SK-N-SH (cell line): ENCODE results near the gene COMMD7. TPM values are rescaled to one million over a fixed set of nuclear protein-coding genes. Genes with fewer than 3 reads are reported as not detected.

Experiments used
- CTCF ChIA-PET: fragments of 300-600, 350-600 bp; formaldehyde crosslinking; extraction: SDS; loops from one replicate; lab custom pipeline; 2021; lab: Yijun Ruan, JAX
- POLR2A ChIA-PET: fragments of 350-600 bp; sonication (Branson Sonifier 250); formaldehyde crosslinking; extraction: SDS; loops from one replicate; lab custom pipeline; 2020; ENCODE audit warnings: antibody characterized with exemption, inconsistent platforms; lab: Yijun Ruan, JAX
- DNase-seq: peaks from one replicate; pipeline ENCODE4 v3.0.0; 2012
- H2AFZ ChIP-seq: fragments of 200-600 bp; sonication (generic); 2 replicates; pipeline ENCODE4 v1.8.1; 2016; ENCODE audit warnings: antibody characterized with exemption, mild to moderate bottlenecking, low read depth
- H3F3A ChIP-seq: fragments of 200-600 bp; sonication (generic); replicated peaks from 2 replicates; pipeline ENCODE3; 2016; ENCODE audit warnings: antibody characterized with exemption, mild to moderate bottlenecking; ENCODE audit not compliant: insufficient read depth
- H3K27ac ChIP-seq, 2 experiments: fragments of 200-500 bp in 1 of 2; fragments of 200-600 bp in 1 of 2; sonication (Bioruptor generic) in 1 of 2; sonication (generic), shearing (Covaris generic) in 1 of 2; 2 replicates each; pipeline versions ENCODE4 v1.5.1 to v1.6.1; 2014 to 2016; ENCODE audit warnings: low read depth in 2 of 2, inconsistent platforms in 1 of 2, low read length in 1 of 2, mild to moderate bottlenecking in 1 of 2, mixed read lengths in 1 of 2
- H3K27me3 ChIP-seq: fragments of 200-600 bp; sonication (generic), shearing (Covaris generic); 2 replicates; pipeline ENCODE4 v1.6.1; 2016; ENCODE audit warnings: mixed run types; ENCODE audit not compliant: insufficient read depth
- H3K36me3 ChIP-seq, 2 experiments: fragments of 200-500 bp in 1 of 2; fragments of 200-600 bp in 1 of 2; sonication (Bioruptor generic) in 1 of 2; sonication (generic) in 1 of 2; replicated peaks in 1 of 2; 2 replicates each; pipeline versions ENCODE3 to v1.5.1; 2014 to 2016; ENCODE audit warnings: low read length in 1 of 2, mild to moderate bottlenecking in 1 of 2; ENCODE audit not compliant: insufficient read depth in 2 of 2, control insufficient read depth in 1 of 2
- H3K4me1 ChIP-seq, 2 experiments: fragments of 200-500 bp in 1 of 2; fragments of 200-600 bp in 1 of 2; sonication (Bioruptor generic) in 1 of 2; sonication (generic), shearing (Covaris generic) in 1 of 2; 2 replicates each; pipeline versions ENCODE4 v1.5.1 to v1.6.1; 2014 to 2016; ENCODE audit warnings: low read depth in 1 of 2, low read length in 1 of 2, mixed run types in 1 of 2; ENCODE audit not compliant: insufficient read depth in 2 of 2, control insufficient read depth in 1 of 2
- H3K4me2 ChIP-seq: fragments of 200-600 bp; sonication (generic), shearing (Covaris generic); 2 replicates; pipeline ENCODE4 v1.6.1; 2017; ENCODE audit warnings: mixed run types
- H3K4me3 ChIP-seq, 2 experiments: fragments of 200-500 bp in 1 of 2; fragments of 200-600 bp in 1 of 2; sonication (Bioruptor generic) in 1 of 2; sonication (generic), shearing (Covaris generic) in 1 of 2; 2 replicates each; pipeline versions ENCODE4 v1.5.1 to v1.8.1; 2014 to 2016; ENCODE audit warnings: low read depth in 2 of 2, inconsistent platforms in 1 of 2, low read length in 1 of 2, mild to moderate bottlenecking in 1 of 2, mixed read lengths in 1 of 2, moderate library complexity in 1 of 2
- H3K79me2 ChIP-seq: fragments of 200-600 bp; sonication (generic); 2 replicates; pipeline ENCODE4 v1.8.1; 2017; ENCODE audit warnings: mild to moderate bottlenecking; ENCODE audit not compliant: insufficient read depth
- H3K9ac ChIP-seq: fragments of 200-600 bp; sonication (generic); 2 replicates; pipeline ENCODE4 v1.6.1; 2017; ENCODE audit warnings: mixed run types
- H3K9me2 ChIP-seq: fragments of 200-600 bp; sonication (generic); 2 replicates; pipeline ENCODE4 v1.6.1; 2017; ENCODE audit warnings: mixed run types
- H3K9me3 ChIP-seq: fragments of 200-600 bp; sonication (generic); 2 replicates; pipeline ENCODE4 v1.6.1; 2017; ENCODE audit warnings: mixed run types, mild to moderate bottlenecking, moderate library complexity
- H4K20me1 ChIP-seq: fragments of 200-600 bp; sonication (generic); 2 replicates; pipeline ENCODE4 v1.6.1; 2017; ENCODE audit warnings: mild to moderate bottlenecking, mixed run types; ENCODE audit not compliant: insufficient read depth
- EP300 ChIP-seq, 2 experiments: IDR thresholded peaks; 2 replicates each; pipeline versions ENCODE4 v1.4.0 to v1.6.1; 2012; ENCODE audit warnings: borderline replicate concordance in 1 of 2, low read depth in 1 of 2, low read length in 1 of 2
- FOSL2 ChIP-seq: IDR thresholded peaks from 2 replicates; pipeline ENCODE4 v1.4.0; 2012; ENCODE audit warnings: low read depth, mild to moderate bottlenecking, moderate library complexity, borderline replicate concordance
- FOXJ3 ChIP-seq: sonication (generic); formaldehyde crosslinking; IDR thresholded peaks from 2 replicates; pipeline ENCODE4 v1.5.1; 2020; ENCODE audit warnings: mild to moderate bottlenecking, missing genetic modification reagents
- GABPA ChIP-seq: IDR thresholded peaks from 2 replicates; pipeline ENCODE4 v1.4.0; 2012; ENCODE audit warnings: low read depth, mild to moderate bottlenecking
- MAX ChIP-seq: IDR thresholded peaks from 2 replicates; pipeline ENCODE4 v1.4.0; 2012; ENCODE audit warnings: low read depth
- MEF2A ChIP-seq: IDR thresholded peaks from 2 replicates; pipeline ENCODE4 v1.4.0; 2012; ENCODE audit warnings: low read depth, borderline replicate concordance
- MXI1 ChIP-seq: IDR thresholded peaks from 2 replicates; pipeline ENCODE4 v1.6.1; 2012; ENCODE audit warnings: mild to moderate bottlenecking, low read depth, low read length, improper control_type of control experiment
- REST ChIP-seq: IDR thresholded peaks from 2 replicates; pipeline ENCODE4 v1.6.1; 2012; ENCODE audit warnings: mild to moderate bottlenecking, low read depth, low read length, moderate library complexity
- RFX5 ChIP-seq: IDR thresholded peaks from 2 replicates; pipeline ENCODE4 v1.6.1; 2012; ENCODE audit warnings: mild to moderate bottlenecking, improper control_type of control experiment, low read length
- SMC3 ChIP-seq: IDR thresholded peaks from 2 replicates; pipeline ENCODE4 v1.6.1; 2012; ENCODE audit warnings: low read depth, low read length, improper control_type of control experiment
- TEAD4 ChIP-seq: IDR thresholded peaks from 2 replicates; pipeline ENCODE4 v1.4.0; 2012; ENCODE audit warnings: mild to moderate bottlenecking, borderline replicate concordance; ENCODE audit not compliant: insufficient read depth
- USF1 ChIP-seq: IDR thresholded peaks from 2 replicates; pipeline ENCODE4 v1.4.0; 2012; ENCODE audit warnings: low read depth, borderline replicate concordance
- USF2 ChIP-seq: fragments of 150-350 bp; IDR thresholded peaks from 2 replicates; pipeline ENCODE4 v1.6.1; 2017; ENCODE audit warnings: antibody characterized with exemption, low read length, low read depth, borderline replicate concordance
- YY1 ChIP-seq: IDR thresholded peaks from 2 replicates; pipeline ENCODE4 v1.4.0; 2012; ENCODE audit warnings: low read depth, mild to moderate bottlenecking
- ZBTB33 ChIP-seq: IDR thresholded peaks from 2 replicates; pipeline ENCODE4 v1.4.0; 2012; ENCODE audit warnings: low read depth, borderline replicate concordance
- WGBS: methylation state at CpG from one replicate; pipeline ENCODE4 v1.1.6; 2017; ENCODE audit warnings: low lambda C conversion rate; 5-methylcytosine and 5-hydroxymethylcytosine counted together
- polyA plus RNA-seq, 3 experiments: library from polyadenylated mRNA; depleted of rRNA; stranded (reverse); fragments of >200 nt; gene quantifications; 2 replicates each; pipeline ENCODE4 v1.2.3, GENCODE V29; 2012

Gene COMMD7
- polyA plus RNA-seq, 1 of the 3 experiments (the other 2 are of a cell fraction), result 38.0 TPM

- H3F3A ChIP-seq, result no peaks in the 10 kb centered on the region
- H3K4me2 ChIP-seq, result no peak overlapping the region
- H3K4me3 ChIP-seq, result no peak overlapping the region
- H3K9ac ChIP-seq, result no peak overlapping the region
- no peak for TF ChIP-seq YY1
- TF ChIP-seq REST, result no peak
- TF ChIP-seq FOSL2, result no peak
- TF ChIP-seq FOXJ3 (CRISPR knock-in tag), result no peak
- no peak for TF ChIP-seq MXI1
- TF ChIP-seq USF2, result no peak
- TF ChIP-seq EP300 (IDR thresholded peaks at IDR 0.05; ENCODE audit: borderline replicate concordance in 1 of 2, low read depth in 1 of 2, low read length in 1 of 2), result no peak
- no peak for TF ChIP-seq ZBTB33
- TF ChIP-seq MAX, result no peak
- no peak for TF ChIP-seq SMC3
- TF ChIP-seq MEF2A, result no peak
- TF ChIP-seq USF1, result no peak
- TF ChIP-seq RFX5, result no peak
- no peak for TF ChIP-seq TEAD4
- no peak for TF ChIP-seq GABPA
- TF ChIP-seq, all 33 proteins: peak for 0
- no peaks in the 10 kb centered on the region for H4K20me1 ChIP-seq
- no peak for DNase-seq
- no peaks in the 10 kb centered on the region for H3K9me2 ChIP-seq
- H3K27ac ChIP-seq, result no peak overlapping the region
- POLR2A ChIA-PET, result no interaction called here
- H2AFZ ChIP-seq, result no peak overlapping the region
- CTCF ChIA-PET, result interaction anchor here (1.3 to 3.2 kb wide), 2 partner anchors 9 to 18 kb away, joined by 3 to 12 read pairs; no protein-coding TSS in a partner anchor
- peaks cover 0 to 12% of the 10 kb centered on the region in 2 experiments; a peak in 2 of 4 replicates for H3K4me1 ChIP-seq
- H3K9me3 ChIP-seq, result no peaks in the 10 kb centered on the region
- 97% methylated on average over 3 of the region's 3 CpGs for WGBS
- H3K79me2 ChIP-seq, result peaks cover 16% of the 10 kb centered on the region; the same call in 1 of the 2 replicates
- no peaks in the 10 kb centered on the region for H3K36me3 ChIP-seq
- no peaks in the 10 kb centered on the region for H3K27me3 ChIP-seq
Measured at GRCh38 chr20:32772046-32772445, 28.8 kb upstream of the COMMD7 start.
